C4-2B (cell line): Measurements from ENCODE around the gene L3MBTL1.

Experiments used
- CTCF ChIP-seq: fragments of 450-650 bp; conservative IDR thresholded peaks from 2 replicates; pipeline ENCODE4 v1.5.1; 2017; ENCODE audit warnings: mild to moderate bottlenecking
- ZFX ChIP-seq: fragments of 450-650 bp; IDR thresholded peaks from 2 replicates; pipeline ENCODE4 v1.6.1; 2017

GRCh38 chr20:43550456-43550855 lies 43.0 kb downstream of the L3MBTL1 start:
- TF ChIP-seq CTCF (no peak), ZFX (no peak)
